GM19324 (cell line): ENCODE results near the gene EXOC1.
"Not testable (repeated sequence)": the region's sequence is repeated elsewhere in the genome, so short reads cannot be mapped to it uniquely, and the experiment has no call there.

Experiments used
- ATAC-seq: cut with Tn5 transposase; IDR thresholded peaks from one replicate; pipeline ENCODE4 v1.9.1; 2021; ENCODE audit warnings: mild to moderate bottlenecking, moderate library complexity; ENCODE audit not compliant: unreplicated experiment, low FRiP score

Gene EXOC1

GRCh38 chr4:55903577-55903976 lies 50.1 kb downstream of the EXOC1 start:
- ATAC-seq = no peak

GRCh38 chr4:55904576-55904975 lies 51.1 kb downstream of the EXOC1 start:
- ATAC-seq = no peak

- ATAC-seq = no peak
These were observed 52.9 kb downstream of the EXOC1 start for GRCh38 chr4:55906323-55906722.

- no peak for ATAC-seq
These were observed 53.5 kb downstream of the EXOC1 start for GRCh38 chr4:55906989-55907388.

GRCh38 chr4:55907469-55907868 lies 54.0 kb downstream of the EXOC1 start:
- ATAC-seq = no peak

GRCh38 chr4:55910140-55910539 lies 56.7 kb downstream of the EXOC1 start:
- no peak for ATAC-seq

- no peak for ATAC-seq
These were observed 58.8 kb downstream of the EXOC1 start for GRCh38 chr4:55912249-55912648.

GRCh38 chr4:55920571-55920970 lies 67.1 kb downstream of the EXOC1 start:
- no peak for ATAC-seq

- no peak for ATAC-seq
These were observed 67.6 kb downstream of the EXOC1 start for GRCh38 chr4:55921093-55921492.

- no peak for ATAC-seq
These were observed 71.8 kb downstream of the EXOC1 start for GRCh38 chr4:55925241-55925640.

- ATAC-seq = no peak
These were observed 73.2 kb downstream of the EXOC1 start for GRCh38 chr4:55926610-55927009.

- no peak for ATAC-seq
These were observed 74.5 kb downstream of the EXOC1 start for GRCh38 chr4:55927803-55928437.

GRCh38 chr4:55928846-55929245 lies 75.4 kb downstream of the EXOC1 start:
- no peak for ATAC-seq

- no peak for ATAC-seq
These were observed 77.6 kb downstream of the EXOC1 start for GRCh38 chr4:55931043-55931442.

GRCh38 chr4:55931833-55932232 lies 78.4 kb downstream of the EXOC1 start:
- no peak for ATAC-seq

GRCh38 chr4:55932511-55932910 lies 79.1 kb downstream of the EXOC1 start:
- no peak for ATAC-seq

GRCh38 chr4:55933611-55934010 lies 80.2 kb downstream of the EXOC1 start:
- ATAC-seq = no peak

- not testable (repeated sequence) for ATAC-seq
These were observed 82.5 kb downstream of the EXOC1 start for GRCh38 chr4:55935907-55936306.

- ATAC-seq = no peak
These were observed 85.0 kb downstream of the EXOC1 start for GRCh38 chr4:55938481-55938880.

GRCh38 chr4:55939421-55939820 lies 86.0 kb downstream of the EXOC1 start:
- no peak for ATAC-seq

GRCh38 chr4:55941881-55942396 lies 88.5 kb downstream of the EXOC1 start:
- ATAC-seq = no peak

GRCh38 chr4:55947254-55947882 lies 93.9 kb downstream of the EXOC1 start:
- ATAC-seq = no peak
